ENCODE data around the gene CKLF.
A peak's percentile ranks its signal among the peaks of the same experiment; 100 is the strongest.
"Not testable (repeated sequence)": the region's sequence is repeated elsewhere in the genome, so short reads cannot be mapped to it uniquely, and the experiment has no call there.

Gene CKLF

DNA sequence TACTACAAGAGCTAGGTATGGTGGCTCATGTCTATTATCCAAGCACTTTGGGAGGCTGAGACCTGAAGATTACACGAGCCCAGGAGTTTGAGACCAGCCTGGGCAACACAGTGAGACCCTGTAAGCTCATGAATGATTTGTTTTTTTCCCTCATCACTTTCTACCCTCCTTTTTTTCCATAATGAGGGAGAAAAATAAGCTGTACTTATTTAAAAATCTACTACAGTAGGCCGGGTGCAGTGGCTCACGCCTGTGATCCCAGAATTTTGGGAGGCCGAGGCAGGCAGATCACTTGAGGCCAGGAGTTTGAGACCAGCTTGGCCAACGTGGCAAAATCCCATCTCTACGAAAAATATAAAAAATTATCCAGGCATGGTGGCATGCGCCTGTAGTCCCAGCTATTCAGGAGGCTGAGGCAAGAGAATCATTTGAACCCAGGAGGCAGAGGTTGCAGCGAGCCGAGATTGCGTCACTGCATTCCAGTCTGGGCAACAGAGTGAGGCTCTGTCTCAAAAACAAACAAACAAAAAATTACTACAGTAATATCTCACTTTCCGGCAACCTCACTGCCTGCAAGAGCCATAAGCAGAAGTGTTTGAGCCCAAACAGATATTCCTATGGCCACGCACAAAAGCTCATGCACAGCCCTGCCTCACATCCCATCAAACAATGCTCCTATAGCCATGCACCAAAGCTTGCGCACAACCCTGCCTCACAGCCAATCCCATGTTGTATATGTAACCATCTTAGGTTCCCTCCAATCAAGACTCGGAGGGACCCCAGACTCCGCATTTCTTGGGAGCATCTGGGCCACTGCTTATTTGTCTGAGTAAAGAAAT is 39.9 kb upstream of the CKLF start:
- no peak overlapping the region for H3K4me3 ChIP-seq (ENCODE audit: low read depth, low read length)
- no peak for DNase-seq (ENCODE audit: low read depth, low spot score)
- ChIA-PET POLR2A (interaction anchor here (1.3 to 1.5 kb wide), 2 partner anchors 10 kb away, joined by 3 to 4 read pairs; no protein-coding TSS in a partner anchor), CTCF (interaction anchor here (0.8 to 1.8 kb wide), 14 partner anchors 9 to 167 kb away, joined by 3 to 9 read pairs (median 4); no protein-coding TSS in a partner anchor)
- TF ChIP-seq, protein P1, sequence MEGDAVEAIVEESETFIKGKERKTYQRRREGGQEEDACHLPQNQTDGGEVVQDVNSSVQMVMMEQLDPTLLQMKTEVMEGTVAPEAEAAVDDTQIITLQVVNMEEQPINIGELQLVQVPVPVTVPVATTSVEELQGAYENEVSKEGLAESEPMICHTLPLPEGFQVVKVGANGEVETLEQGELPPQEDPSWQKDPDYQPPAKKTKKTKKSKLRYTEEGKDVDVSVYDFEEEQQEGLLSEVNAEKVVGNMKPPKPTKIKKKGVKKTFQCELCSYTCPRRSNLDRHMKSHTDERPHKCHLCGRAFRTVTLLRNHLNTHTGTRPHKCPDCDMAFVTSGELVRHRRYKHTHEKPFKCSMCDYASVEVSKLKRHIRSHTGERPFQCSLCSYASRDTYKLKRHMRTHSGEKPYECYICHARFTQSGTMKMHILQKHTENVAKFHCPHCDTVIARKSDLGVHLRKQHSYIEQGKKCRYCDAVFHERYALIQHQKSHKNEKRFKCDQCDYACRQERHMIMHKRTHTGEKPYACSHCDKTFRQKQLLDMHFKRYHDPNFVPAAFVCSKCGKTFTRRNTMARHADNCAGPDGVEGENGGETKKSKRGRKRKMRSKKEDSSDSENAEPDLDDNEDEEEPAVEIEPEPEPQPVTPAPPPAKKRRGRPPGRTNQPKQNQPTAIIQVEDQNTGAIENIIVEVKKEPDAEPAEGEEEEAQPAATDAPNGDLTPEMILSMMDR (IDR thresholded peaks at IDR 0.05; ENCODE audit: insufficient read depth, low read length, missing control alignments): no peak

DNA sequence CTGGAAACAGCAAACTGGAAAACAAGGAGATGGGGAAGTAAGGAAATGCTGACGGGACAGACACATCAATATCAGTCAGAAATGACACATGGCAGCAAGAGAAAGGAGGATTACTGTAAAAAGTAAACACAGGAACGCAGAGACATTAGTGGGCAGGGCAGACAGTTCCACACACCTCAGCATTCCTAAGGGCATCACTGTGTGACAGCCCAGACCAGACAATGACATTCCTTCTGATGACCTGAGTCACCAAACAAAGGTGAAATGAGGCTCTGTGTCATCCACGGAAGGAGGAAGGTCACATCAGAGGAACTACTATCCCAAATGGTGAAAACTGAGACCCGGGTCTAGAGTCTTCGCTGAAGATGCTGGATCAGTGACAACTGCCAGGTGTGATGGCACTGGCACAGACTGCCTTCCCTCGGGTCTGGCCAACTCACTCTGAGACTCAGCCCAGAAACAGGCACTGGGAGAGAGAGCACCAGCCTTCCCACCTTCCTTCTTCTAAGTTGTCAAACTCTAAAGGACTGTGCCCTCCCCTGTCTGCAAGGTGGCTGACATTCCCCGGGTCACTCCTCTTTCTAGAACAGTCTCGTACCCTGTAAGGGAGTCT is 39.2 kb upstream of the CKLF start:
- no peak for DNase-seq (ENCODE audit: low read depth, low spot score)
- TF ChIP-seq, protein P1 (IDR thresholded peaks at IDR 0.05; ENCODE audit: insufficient read depth, low read length, missing control alignments): no peak
- H3K4me3 ChIP-seq (ENCODE audit: low read depth, low read length): no peak overlapping the region
- ChIA-PET POLR2A (no interaction called here), CTCF (interaction anchor here (1.4 kb wide), 1 partner anchor 8 kb away, joined by 5 read pairs; no protein-coding TSS in a partner anchor)

DNA sequence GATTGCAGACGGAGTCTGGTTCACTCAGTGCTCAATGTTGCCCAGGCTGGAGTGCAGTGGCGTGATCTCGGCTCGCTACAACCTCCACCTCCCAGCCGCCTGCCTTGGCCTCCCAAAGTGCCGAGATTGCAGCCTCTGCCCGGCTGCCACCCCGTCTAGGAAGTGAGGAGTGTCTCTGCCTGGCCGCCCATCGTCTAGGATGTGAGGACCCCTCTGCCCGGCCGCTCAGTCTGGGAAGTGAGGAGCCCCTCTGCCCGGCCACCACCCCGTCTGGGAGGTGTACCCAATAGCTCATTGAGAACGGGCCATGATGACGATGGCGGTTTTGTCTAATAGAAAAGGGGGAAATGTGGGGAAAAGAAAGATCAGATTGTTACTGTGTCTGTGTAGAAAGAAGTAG is 38.0 kb upstream of the CKLF start:
- POLR2A ChIA-PET: not testable (repeated sequence)

DNA sequence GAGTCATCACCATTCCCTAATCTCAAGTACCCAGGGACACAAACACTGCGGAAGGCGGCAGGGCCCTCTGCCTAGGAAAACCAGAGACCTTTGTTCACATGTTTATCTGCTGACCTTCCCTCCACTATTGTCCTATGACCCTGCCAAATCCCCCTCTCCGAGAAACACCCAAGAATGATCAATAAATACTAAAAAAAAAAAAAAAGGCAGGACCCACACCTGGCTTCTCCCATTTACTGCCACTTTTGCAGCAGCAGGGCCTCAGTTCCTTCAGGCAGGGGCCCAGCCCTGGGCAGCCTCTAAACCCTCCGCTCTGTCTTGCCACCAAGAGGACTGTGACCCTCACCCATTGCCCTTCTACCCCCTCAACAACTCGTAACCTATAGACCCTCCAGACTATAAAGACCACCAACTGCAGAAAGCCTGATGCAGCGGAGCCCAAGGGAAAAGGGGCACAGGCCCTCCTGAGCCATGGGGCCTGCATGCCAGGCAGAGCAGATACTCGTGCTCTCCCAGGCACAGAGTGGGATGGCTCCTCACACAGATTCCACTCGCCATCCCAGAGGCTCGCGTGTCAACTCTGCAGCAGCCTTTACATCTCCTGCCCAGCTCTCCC is 37.3 kb upstream of the CKLF start:
- H3K4me3 ChIP-seq (ENCODE audit: low read depth, low read length); POLR2A ChIA-PET; DNase-seq (ENCODE audit: low read depth, low spot score): not testable (repeated sequence)
- CTCF ChIA-PET: interaction anchor here (0.9 to 1.5 kb wide), 16 partner anchors 11 to 171 kb away, joined by 3 to 10 read pairs (median 4); partner anchors contain the start of gene CMTM2

More for the DNA sequence above, 38.0 kb upstream of the CKLF start:
- CTCF ChIA-PET; DNase-seq (ENCODE audit: low read depth, low spot score); H3K4me3 ChIP-seq (ENCODE audit: low read depth, low read length): not testable (repeated sequence)

DNA sequence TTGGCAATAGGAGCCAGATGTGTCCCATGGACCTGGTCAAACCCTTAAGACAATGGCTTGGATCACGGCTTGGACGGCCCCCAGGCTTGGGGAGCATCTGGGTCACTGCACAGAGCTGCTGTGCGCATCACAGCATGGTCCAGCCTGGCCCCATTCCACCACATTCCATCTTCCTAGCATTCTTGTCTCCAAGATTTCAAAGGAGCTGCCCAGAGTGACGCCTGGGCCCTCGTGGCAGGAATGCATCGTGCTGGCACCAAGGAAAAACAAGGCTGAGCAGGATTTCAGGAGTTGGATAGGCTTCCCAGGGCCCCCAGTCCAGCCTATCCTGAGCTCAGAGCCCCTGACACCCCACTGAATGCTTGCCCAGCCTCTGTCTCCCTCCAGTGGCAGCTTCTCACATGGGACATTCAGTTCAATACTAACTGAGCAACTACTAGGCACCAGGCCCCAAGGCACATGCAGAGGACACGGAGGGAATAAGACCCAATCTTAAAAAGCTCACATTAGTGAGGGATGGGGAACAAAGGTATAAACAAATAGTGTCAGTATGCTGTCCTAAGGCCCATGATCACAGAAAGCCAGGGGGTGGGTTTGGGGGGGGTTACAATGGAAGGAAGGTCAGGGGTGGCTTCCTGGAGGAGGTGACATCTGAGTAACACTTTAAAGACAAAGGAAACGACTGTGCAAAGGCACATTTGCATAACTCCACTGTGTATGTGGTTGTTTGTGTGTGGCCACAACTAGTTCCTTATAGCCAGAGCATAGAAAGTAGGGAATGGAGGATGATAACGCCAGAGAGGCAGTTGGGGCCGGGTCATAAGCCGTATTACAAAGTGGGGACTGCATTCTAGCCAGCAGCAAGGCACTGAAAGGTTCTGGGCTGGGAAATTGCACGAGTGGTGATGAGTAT is 36.5 kb upstream of the CKLF start:
- TF ChIP-seq, protein P1 (IDR thresholded peaks at IDR 0.05; ENCODE audit: insufficient read depth, low read length, missing control alignments): peak; percentile 29
- DNase-seq (ENCODE audit: low read depth, low spot score): no peak
- ChIA-PET CTCF (interaction anchor here (0.6 to 1.5 kb wide), 19 partner anchors 10 to 172 kb away, joined by 3 to 10 read pairs (median 3); partner anchors contain the start of gene CMTM2), POLR2A (interaction anchor here (0.7 to 0.8 kb wide), 2 partner anchors 54 to 89 kb away, joined by 3 read pairs; no protein-coding TSS in a partner anchor)
- H3K4me3 ChIP-seq (ENCODE audit: low read depth, low read length): no peak overlapping the region

DNA sequence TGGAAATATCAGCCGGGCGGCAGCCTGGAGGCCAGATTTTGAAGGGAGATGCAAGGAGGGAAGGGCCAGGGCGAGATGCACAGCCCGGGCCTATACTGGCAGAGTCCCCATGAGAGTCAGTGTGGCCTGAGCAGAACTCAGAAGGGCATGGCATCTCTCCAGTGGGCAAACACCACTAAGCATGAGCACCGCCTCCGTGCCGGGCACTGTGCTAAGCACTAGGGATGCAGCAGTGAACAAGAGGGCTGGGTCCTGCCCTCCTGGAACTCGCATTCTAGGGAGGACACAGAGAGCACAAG is 35.9 kb upstream of the CKLF start:
- POLR2A ChIA-PET: interaction anchor here (0.8 kb wide), 1 partner anchor 53 kb away, joined by 3 read pairs; no protein-coding TSS in a partner anchor
- CTCF ChIA-PET: interaction anchor here (0.6 to 1.5 kb wide), 11 partner anchors 10 to 162 kb away, joined by 3 to 10 read pairs (median 4); partner anchors contain the start of gene CMTM2
- no peak for DNase-seq (ENCODE audit: low read depth, low spot score)
- TF ChIP-seq, protein P1 (IDR thresholded peaks at IDR 0.05; ENCODE audit: insufficient read depth, low read length, missing control alignments): no peak
- H3K4me3 ChIP-seq (ENCODE audit: low read depth, low read length): no peak overlapping the region
